GM12878 (cell line): Measurements from ENCODE around the gene PITPNC1. TPM values are rescaled to one million over a fixed set of nuclear protein-coding genes. Genes with fewer than 3 reads are reported as not detected.

Experiments
- ATF7 ChIP-seq: fragments of 450-650 bp; IDR thresholded peaks from 2 replicates; pipeline ENCODE4 v1.6.1; 2016; ENCODE audit warnings: low read depth, mild to moderate bottlenecking
- BMI1 ChIP-seq: fragments of 450-650 bp; IDR thresholded peaks from 2 replicates; pipeline ENCODE4 v1.6.1; 2016; ENCODE audit warnings: mild to moderate bottlenecking, moderate library complexity, borderline replicate concordance
- CREM ChIP-seq: IDR thresholded peaks from 2 replicates; pipeline ENCODE4 v1.6.1; 2014; ENCODE audit warnings: antibody characterized with exemption, low read depth
- ETV6 ChIP-seq, 2 experiments: fragments of 450-650 bp in 1 of 2; IDR thresholded peaks in 1 of 2; conservative IDR thresholded peaks in 1 of 2; 2 replicates each; pipeline ENCODE4 v1.6.1; 2014; ENCODE audit warnings: antibody characterized with exemption in 1 of 2, borderline replicate concordance in 1 of 2, low read depth in 1 of 2, mild to moderate bottlenecking in 1 of 2, moderate library complexity in 1 of 2
- KAT2A ChIP-seq: conservative IDR thresholded peaks from 2 replicates; pipeline ENCODE4 v1.6.1; 2011; ENCODE audit warnings: low read depth, low read length; ENCODE audit not compliant: control insufficient read depth
- KLF5 ChIP-seq: fragments of 450-650 bp; IDR thresholded peaks from 2 replicates; pipeline ENCODE4 v1.6.1; 2014; ENCODE audit warnings: mild to moderate bottlenecking; ENCODE audit not compliant: partially characterized antibody
- NFYB ChIP-seq: IDR thresholded peaks from 2 replicates; pipeline ENCODE4 v1.6.1; 2011; ENCODE audit warnings: low read depth, mild to moderate bottlenecking, low read length, improper control_type of control experiment, moderate library complexity; ENCODE audit not compliant: insufficient read depth
- TAF1 ChIP-seq: IDR thresholded peaks from 2 replicates; pipeline ENCODE4 v1.6.1; 2011; ENCODE audit warnings: mild to moderate bottlenecking, low read depth, low read length, borderline replicate concordance
- TBL1XR1 ChIP-seq: IDR thresholded peaks from 2 replicates; pipeline ENCODE4 v1.6.1; 2012; ENCODE audit warnings: low read depth, low read length, improper control_type of control experiment
- YBX1 ChIP-seq: fragments of 450-650 bp; IDR thresholded peaks from 2 replicates; pipeline ENCODE4 v1.6.1; 2016; ENCODE audit warnings: antibody characterized with exemption
- ZNF24 ChIP-seq: fragments of 450-650 bp; IDR thresholded peaks from 2 replicates; pipeline ENCODE4 v1.6.1; 2017; ENCODE audit warnings: antibody characterized with exemption, mild to moderate bottlenecking
- polyA plus RNA-seq, 11 experiments: library from polyadenylated mRNA; depleted of rRNA in 4 of 11; unstranded in 6 of 11; stranded (reverse) in 5 of 11; fragments of >200 nt; fragmentation: Nextera tagmentation in 4 of 11; fragmentation: Illumina TruSeq in 1 of 11; extraction: Ambion mirVana in 4 of 11; extraction: Trizol in 1 of 11; gene quantifications; 1 replicate in 1 of 11; 2 replicates in 10 of 11; pipeline versions ENCODE4 v1.2.1 to v1.2.3, GENCODE V29; 2011 to 2016; ENCODE audit warnings: inconsistent platforms in 2 of 11, missing spikeins in 2 of 11, low read depth in 1 of 11
- total RNA-seq, 4 experiments: library from RNA; depleted of rRNA in 3 of 4; stranded (reverse); fragments of >200 nt in 3 of 4; fragmentation: Illumina TruSeq in 1 of 4; extraction: Trizol in 1 of 4; gene quantifications; 2 replicates each; pipeline versions ENCODE4 v1.2.1 to v1.2.3, GENCODE V29; 2013 to 2021
- TF ChIP-seq, protein P1 (sequence below): fragments of 450-650 bp; IDR thresholded peaks from 2 replicates; pipeline ENCODE4 v1.6.1; 2017; ENCODE audit warnings: borderline replicate concordance
- TF ChIP-seq, protein P2 (sequence below): IDR thresholded peaks from 2 replicates; pipeline ENCODE4 v1.6.1; 2012; ENCODE audit warnings: improper control_type of control experiment, low read depth, low read length; ENCODE audit not compliant: insufficient replicate concordance
- TF ChIP-seq, protein P3 (sequence below): fragments of 450-650 bp; formaldehyde crosslinking; IDR thresholded peaks from 2 replicates; pipeline ENCODE4 v1.4.0; 2020; ENCODE audit warnings: mild to moderate bottlenecking, moderate library complexity
- TF ChIP-seq, protein P4 (sequence below): IDR thresholded peaks from 2 replicates; pipeline ENCODE4 v1.6.1; 2011; ENCODE audit warnings: low read depth, mild to moderate bottlenecking, low read length, moderate library complexity, borderline replicate concordance; ENCODE audit errors: extremely low read depth
- TF ChIP-seq, protein P5 (sequence below): fragments of 450-650 bp; IDR thresholded peaks from 2 replicates; pipeline ENCODE4 v1.6.1; 2017; ENCODE audit warnings: mild to moderate bottlenecking, low read depth, inconsistent platforms; ENCODE audit not compliant: poor library complexity, severe bottlenecking

The PITPNC1 gene
- total and polyA plus RNA-seq, 10 of the 15 experiments (the other 5 are each of a cell fraction or from before 2014, with no cell fraction given), result 12.2 to 62.4 (median 47.3) TPM

DNA sequence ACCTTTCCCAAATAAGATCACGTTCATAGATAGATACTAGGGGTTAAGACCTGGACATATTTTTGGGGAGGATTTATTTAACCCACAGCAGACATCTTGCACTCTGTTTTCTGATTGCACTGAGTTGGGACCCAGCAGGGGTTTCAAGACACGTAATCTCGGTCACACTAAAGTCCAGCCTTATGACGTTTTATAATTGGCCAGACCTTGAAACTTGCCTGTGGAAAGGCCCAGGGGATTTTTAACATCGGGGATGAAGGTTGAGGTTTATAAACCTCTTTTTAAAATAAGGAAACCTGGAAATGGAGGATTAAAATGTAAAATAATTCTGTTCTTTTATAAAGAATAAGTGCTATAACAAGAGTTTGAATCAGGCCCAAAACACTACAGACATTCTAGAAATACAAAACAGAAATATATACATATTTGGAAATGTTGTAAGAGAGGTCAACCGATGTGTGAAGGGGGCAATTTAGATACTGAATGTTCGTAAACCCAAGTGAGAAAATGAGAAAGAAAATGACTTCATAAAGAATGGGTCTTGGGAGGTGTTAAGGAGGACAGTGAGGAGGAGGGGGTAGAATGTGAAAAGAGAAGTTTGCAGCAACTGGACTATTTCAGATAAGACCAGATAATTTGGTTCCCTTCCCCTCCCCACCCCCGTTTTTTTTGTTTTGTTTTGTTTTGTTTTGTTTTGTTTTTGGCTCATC is 279.6 kb downstream of the PITPNC1 start (continued):
- TF ChIP-seq CREM (peak; percentile 81; the same call in 1 of the 2 replicates), KAT2A (no peak), ATF7 (peak; percentile 93), ETV6 (conservative IDR thresholded peaks at IDR 0.05 in 1 of 2, IDR thresholded peaks at IDR 0.05 in 1 of 2; ENCODE audit: borderline replicate concordance in 1 of 2, low read depth in 1 of 2) (no peak), TAF1 (no peak), TBL1XR1 (no peak), BMI1 (peak; percentile 60; the same call in 1 of the 2 replicates), ZNF24 (no peak), YBX1 (no peak), KLF5 (no peak), NFYB (no peak)
- TF ChIP-seq, protein P1, sequence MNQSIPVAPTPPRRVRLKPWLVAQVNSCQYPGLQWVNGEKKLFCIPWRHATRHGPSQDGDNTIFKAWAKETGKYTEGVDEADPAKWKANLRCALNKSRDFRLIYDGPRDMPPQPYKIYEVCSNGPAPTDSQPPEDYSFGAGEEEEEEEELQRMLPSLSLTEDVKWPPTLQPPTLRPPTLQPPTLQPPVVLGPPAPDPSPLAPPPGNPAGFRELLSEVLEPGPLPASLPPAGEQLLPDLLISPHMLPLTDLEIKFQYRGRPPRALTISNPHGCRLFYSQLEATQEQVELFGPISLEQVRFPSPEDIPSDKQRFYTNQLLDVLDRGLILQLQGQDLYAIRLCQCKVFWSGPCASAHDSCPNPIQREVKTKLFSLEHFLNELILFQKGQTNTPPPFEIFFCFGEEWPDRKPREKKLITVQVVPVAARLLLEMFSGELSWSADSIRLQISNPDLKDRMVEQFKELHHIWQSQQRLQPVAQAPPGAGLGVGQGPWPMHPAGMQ, result no peak
- TF ChIP-seq, protein P2, sequence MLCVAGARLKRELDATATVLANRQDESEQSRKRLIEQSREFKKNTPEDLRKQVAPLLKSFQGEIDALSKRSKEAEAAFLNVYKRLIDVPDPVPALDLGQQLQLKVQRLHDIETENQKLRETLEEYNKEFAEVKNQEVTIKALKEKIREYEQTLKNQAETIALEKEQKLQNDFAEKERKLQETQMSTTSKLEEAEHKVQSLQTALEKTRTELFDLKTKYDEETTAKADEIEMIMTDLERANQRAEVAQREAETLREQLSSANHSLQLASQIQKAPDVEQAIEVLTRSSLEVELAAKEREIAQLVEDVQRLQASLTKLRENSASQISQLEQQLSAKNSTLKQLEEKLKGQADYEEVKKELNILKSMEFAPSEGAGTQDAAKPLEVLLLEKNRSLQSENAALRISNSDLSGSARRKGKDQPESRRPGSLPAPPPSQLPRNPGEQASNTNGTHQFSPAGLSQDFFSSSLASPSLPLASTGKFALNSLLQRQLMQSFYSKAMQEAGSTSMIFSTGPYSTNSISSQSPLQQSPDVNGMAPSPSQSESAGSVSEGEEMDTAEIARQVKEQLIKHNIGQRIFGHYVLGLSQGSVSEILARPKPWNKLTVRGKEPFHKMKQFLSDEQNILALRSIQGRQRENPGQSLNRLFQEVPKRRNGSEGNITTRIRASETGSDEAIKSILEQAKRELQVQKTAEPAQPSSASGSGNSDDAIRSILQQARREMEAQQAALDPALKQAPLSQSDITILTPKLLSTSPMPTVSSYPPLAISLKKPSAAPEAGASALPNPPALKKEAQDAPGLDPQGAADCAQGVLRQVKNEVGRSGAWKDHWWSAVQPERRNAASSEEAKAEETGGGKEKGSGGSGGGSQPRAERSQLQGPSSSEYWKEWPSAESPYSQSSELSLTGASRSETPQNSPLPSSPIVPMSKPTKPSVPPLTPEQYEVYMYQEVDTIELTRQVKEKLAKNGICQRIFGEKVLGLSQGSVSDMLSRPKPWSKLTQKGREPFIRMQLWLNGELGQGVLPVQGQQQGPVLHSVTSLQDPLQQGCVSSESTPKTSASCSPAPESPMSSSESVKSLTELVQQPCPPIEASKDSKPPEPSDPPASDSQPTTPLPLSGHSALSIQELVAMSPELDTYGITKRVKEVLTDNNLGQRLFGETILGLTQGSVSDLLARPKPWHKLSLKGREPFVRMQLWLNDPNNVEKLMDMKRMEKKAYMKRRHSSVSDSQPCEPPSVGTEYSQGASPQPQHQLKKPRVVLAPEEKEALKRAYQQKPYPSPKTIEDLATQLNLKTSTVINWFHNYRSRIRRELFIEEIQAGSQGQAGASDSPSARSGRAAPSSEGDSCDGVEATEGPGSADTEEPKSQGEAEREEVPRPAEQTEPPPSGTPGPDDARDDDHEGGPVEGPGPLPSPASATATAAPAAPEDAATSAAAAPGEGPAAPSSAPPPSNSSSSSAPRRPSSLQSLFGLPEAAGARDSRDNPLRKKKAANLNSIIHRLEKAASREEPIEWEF, result no peak
- TF ChIP-seq, protein P3, sequence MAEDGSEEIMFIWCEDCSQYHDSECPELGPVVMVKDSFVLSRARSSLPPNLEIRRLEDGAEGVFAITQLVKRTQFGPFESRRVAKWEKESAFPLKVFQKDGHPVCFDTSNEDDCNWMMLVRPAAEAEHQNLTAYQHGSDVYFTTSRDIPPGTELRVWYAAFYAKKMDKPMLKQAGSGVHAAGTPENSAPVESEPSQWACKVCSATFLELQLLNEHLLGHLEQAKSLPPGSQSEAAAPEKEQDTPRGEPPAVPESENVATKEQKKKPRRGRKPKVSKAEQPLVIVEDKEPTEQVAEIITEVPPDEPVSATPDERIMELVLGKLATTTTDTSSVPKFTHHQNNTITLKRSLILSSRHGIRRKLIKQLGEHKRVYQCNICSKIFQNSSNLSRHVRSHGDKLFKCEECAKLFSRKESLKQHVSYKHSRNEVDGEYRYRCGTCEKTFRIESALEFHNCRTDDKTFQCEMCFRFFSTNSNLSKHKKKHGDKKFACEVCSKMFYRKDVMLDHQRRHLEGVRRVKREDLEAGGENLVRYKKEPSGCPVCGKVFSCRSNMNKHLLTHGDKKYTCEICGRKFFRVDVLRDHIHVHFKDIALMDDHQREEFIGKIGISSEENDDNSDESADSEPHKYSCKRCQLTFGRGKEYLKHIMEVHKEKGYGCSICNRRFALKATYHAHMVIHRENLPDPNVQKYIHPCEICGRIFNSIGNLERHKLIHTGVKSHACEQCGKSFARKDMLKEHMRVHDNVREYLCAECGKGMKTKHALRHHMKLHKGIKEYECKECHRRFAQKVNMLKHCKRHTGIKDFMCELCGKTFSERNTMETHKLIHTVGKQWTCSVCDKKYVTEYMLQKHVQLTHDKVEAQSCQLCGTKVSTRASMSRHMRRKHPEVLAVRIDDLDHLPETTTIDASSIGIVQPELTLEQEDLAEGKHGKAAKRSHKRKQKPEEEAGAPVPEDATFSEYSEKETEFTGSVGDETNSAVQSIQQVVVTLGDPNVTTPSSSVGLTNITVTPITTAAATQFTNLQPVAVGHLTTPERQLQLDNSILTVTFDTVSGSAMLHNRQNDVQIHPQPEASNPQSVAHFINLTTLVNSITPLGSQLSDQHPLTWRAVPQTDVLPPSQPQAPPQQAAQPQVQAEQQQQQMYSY (CRISPR knock-in tag), result no peak
- TF ChIP-seq, protein P4, sequence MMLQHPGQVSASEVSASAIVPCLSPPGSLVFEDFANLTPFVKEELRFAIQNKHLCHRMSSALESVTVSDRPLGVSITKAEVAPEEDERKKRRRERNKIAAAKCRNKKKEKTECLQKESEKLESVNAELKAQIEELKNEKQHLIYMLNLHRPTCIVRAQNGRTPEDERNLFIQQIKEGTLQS, result no peak
- TF ChIP-seq, protein P5, sequence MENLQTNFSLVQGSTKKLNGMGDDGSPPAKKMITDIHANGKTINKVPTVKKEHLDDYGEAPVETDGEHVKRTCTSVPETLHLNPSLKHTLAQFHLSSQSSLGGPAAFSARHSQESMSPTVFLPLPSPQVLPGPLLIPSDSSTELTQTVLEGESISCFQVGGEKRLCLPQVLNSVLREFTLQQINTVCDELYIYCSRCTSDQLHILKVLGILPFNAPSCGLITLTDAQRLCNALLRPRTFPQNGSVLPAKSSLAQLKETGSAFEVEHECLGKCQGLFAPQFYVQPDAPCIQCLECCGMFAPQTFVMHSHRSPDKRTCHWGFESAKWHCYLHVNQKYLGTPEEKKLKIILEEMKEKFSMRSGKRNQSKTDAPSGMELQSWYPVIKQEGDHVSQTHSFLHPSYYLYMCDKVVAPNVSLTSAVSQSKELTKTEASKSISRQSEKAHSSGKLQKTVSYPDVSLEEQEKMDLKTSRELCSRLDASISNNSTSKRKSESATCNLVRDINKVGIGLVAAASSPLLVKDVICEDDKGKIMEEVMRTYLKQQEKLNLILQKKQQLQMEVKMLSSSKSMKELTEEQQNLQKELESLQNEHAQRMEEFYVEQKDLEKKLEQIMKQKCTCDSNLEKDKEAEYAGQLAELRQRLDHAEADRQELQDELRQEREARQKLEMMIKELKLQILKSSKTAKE, result peak; percentile 69
